Mucosa of descending colon (tissue), 3 donors: ENCODE measurements around the gene MXI1. TPM values are rescaled to one million over a fixed set of nuclear protein-coding genes. Genes with fewer than 3 reads are reported as not detected.

Source experiments
- ATAC-seq: fragments of 200-7000 bp; cut with Tn5 transposase; one replicate; pipeline ENCODE4 v1.9.1; 2020; ENCODE audit warnings: mild to moderate bottlenecking, moderate library complexity
- DNase-seq, 3 donors: peaks; one replicate each; pipeline ENCODE4 v3.0.0-alpha.2; 2020
- H3K36me3 ChIP-seq: fragments of 200-600 bp; one replicate; pipeline ENCODE4 v1.8.0; 2021; ENCODE audit warnings: low read depth, mild to moderate bottlenecking
- H3K4me1 ChIP-seq: fragments of 200-600 bp; one replicate; pipeline ENCODE4 v1.8.0; 2021; ENCODE audit warnings: low read depth, mild to moderate bottlenecking
- H3K4me3 ChIP-seq: fragments of 200-600 bp; one replicate; pipeline ENCODE4 v1.8.0; 2021; ENCODE audit warnings: mild to moderate bottlenecking
- H3K9me3 ChIP-seq: fragments of 200-600 bp; one replicate; pipeline ENCODE4 v1.8.0; 2021; ENCODE audit warnings: mild to moderate bottlenecking
- CTCF ChIP-seq: fragments of 200-600 bp; IDR thresholded peaks from one replicate; pipeline ENCODE4 v1.8.0; 2022; ENCODE audit warnings: antibody characterized with exemption, mild to moderate bottlenecking
- intact Hi-C, 2 donors: fragments of 100-400 bp; cut with DNase I in 1 of 2; cut with micrococcal nuclease in 1 of 2; formaldehyde crosslinking; loops; one replicate each; pipeline versions ENCODE4 v1.11.0 to v1.11.1; 2022; cut with DNase I, micrococcal nuclease
- total RNA-seq, 3 donors: library from RNA; stranded (reverse); fragmentation: NEBNext Ultra II Directional in 2 of 3; extraction: Animal tissue kit (Norgen Biotek cat#: 25700) in 2 of 3; gene quantifications; one replicate each; pipeline versions ENCODE4 v1.2.1 to v1.2.4, GENCODE V29; 2021 to 2023
- donor health status: DM: no; HTN: no; CAD: no; lungs with moderate emphysema.
- donor health status: DM: no; HTN: no; CAD: no.
- donor health status: DM: no; HTN: yes; CAD: no.

The MXI1 gene
- total RNA-seq, 3 donors from 2014 or later, result 112 to 144 (median 139) TPM

GRCh38 chr10:110163192-110163773 lies 44.1 kb upstream of the MXI1 start:
- intact Hi-C loops, result no loop called here
- Histone ChIP-seq H3K4me3 (no peak overlapping the region), H3K4me1 (peaks cover 21% of the 10 kb centered on the region), H3K9me3 (no peaks in the 10 kb centered on the region), H3K36me3 (no peaks in the 10 kb centered on the region)
- DNase-seq, result no peak
- no peak for TF ChIP-seq CTCF
- ATAC-seq, result peak; percentile 74

GRCh38 chr10:110163841-110164240 lies 43.6 kb upstream of the MXI1 start:
- ATAC-seq (no peak), DNase-seq (no peak)
- no peaks in the 10 kb centered on the region for H3K36me3 ChIP-seq
- TF ChIP-seq CTCF, result no peak
- H3K9me3 ChIP-seq, result no peaks in the 10 kb centered on the region
- H3K4me3 ChIP-seq, result no peak overlapping the region
- peaks cover 26% of the 10 kb centered on the region for H3K4me1 ChIP-seq
- intact Hi-C loops, result no loop called here

- no peaks in the 10 kb centered on the region for H3K36me3 ChIP-seq
- no peak for DNase-seq
- peaks cover 34% of the 10 kb centered on the region for H3K4me1 ChIP-seq
- no peak overlapping the region for H3K4me3 ChIP-seq
- ATAC-seq, result no peak
- no peak for TF ChIP-seq CTCF
- no peaks in the 10 kb centered on the region for H3K9me3 ChIP-seq
- intact Hi-C loops, result no loop called here
These were observed 42.2 kb upstream of the MXI1 start for GRCh38 chr10:110165239-110165638.

- DNase-seq (no peak), ATAC-seq (no peak)
- intact Hi-C loops, result no loop called here
- no peak for TF ChIP-seq CTCF
- Histone ChIP-seq H3K4me1 (peaks cover 39% of the 10 kb centered on the region), H3K36me3 (no peaks in the 10 kb centered on the region), H3K9me3 (no peaks in the 10 kb centered on the region), H3K4me3 (no peak overlapping the region)
These were observed 40.3 kb upstream of the MXI1 start for GRCh38 chr10:110167149-110167548.

- intact Hi-C loops, result no loop called here
- H3K9me3 ChIP-seq, result no peaks in the 10 kb centered on the region
- H3K4me3 ChIP-seq, result no peak overlapping the region
- no peaks in the 10 kb centered on the region for H3K36me3 ChIP-seq
- no peak for TF ChIP-seq CTCF
- ATAC-seq (peak; percentile 84), DNase-seq (peak in 1 of 3 donors; percentile 47)
- peaks cover 25% of the 10 kb centered on the region for H3K4me1 ChIP-seq
These were observed 38.6 kb upstream of the MXI1 start for GRCh38 chr10:110168601-110169481.
